ENCODE measurements around the gene UBQLNL. TPM values are rescaled to one million over a fixed set of nuclear protein-coding genes. Genes with fewer than 3 reads are reported as not detected.

UBQLNL gene
- total RNA-seq, 1 experiment from 2014 or later = 0.72 TPM

- ChIA-PET CTCF (no interaction called here), POLR2A (no interaction called here)
- Histone ChIP-seq H3K4me1 (ENCODE audit: control insufficient read depth, insufficient read depth, low read length) (no peaks in the 10 kb centered on the region), H3K4me3 (ENCODE audit: low read depth in 2 of 2, low read length in 2 of 2) (no peak overlapping the region), H3K36me3 (ENCODE audit: control insufficient read depth, insufficient read depth, low read length) (no peaks in the 10 kb centered on the region), H3K27ac (ENCODE audit: low read length) (no peak overlapping the region), H3K27me3 (ENCODE audit: control insufficient read depth, insufficient read depth, low read length) (peaks cover 13% of the 10 kb centered on the region), H3K9me3 (ENCODE audit: control insufficient read depth, insufficient read depth, low read depth, low read length) (no peaks in the 10 kb centered on the region)
- peak; percentile 88 for ATAC-seq
- DNase-seq (ENCODE audit: low read depth, low spot score) = peak; percentile 39
- in situ Hi-C loops (cut with HindIII; ENCODE audit: low pct_unique_long_range_greater_than_20kb, low sequenced_read_pairs) = no loop called here
- BruUV-seq (replicated peaks) = no TSS peak
- intact Hi-C loops (cut with micrococcal nuclease; ENCODE audit: unreplicated experiment) = loop anchor here (2.0 to 5.0 kb wide), 3 partner anchors 76 to 332 kb away; partner anchors contain the start of gene OR52N2
- no peak for TF ChIP-seq SIN3A (IDR thresholded peaks at IDR 0.05; ENCODE audit: borderline replicate concordance, insufficient read depth, low read depth, low read length)
- TF ChIP-seq, protein P1, sequence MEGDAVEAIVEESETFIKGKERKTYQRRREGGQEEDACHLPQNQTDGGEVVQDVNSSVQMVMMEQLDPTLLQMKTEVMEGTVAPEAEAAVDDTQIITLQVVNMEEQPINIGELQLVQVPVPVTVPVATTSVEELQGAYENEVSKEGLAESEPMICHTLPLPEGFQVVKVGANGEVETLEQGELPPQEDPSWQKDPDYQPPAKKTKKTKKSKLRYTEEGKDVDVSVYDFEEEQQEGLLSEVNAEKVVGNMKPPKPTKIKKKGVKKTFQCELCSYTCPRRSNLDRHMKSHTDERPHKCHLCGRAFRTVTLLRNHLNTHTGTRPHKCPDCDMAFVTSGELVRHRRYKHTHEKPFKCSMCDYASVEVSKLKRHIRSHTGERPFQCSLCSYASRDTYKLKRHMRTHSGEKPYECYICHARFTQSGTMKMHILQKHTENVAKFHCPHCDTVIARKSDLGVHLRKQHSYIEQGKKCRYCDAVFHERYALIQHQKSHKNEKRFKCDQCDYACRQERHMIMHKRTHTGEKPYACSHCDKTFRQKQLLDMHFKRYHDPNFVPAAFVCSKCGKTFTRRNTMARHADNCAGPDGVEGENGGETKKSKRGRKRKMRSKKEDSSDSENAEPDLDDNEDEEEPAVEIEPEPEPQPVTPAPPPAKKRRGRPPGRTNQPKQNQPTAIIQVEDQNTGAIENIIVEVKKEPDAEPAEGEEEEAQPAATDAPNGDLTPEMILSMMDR (IDR thresholded peaks at IDR 0.05) = peak; percentile 89
Measured at GRCh38 chr11:5476186-5476819, 40.2 kb downstream of the UBQLNL start.

GRCh38 chr11:5473921-5474320 is 42.6 kb downstream of the UBQLNL start:
- no TSS peak for BruUV-seq (replicated peaks)

More at GRCh38 chr11:5473921-5474320, 42.6 kb downstream of the UBQLNL start:
- in situ Hi-C loops (cut with HindIII; ENCODE audit: low pct_unique_long_range_greater_than_20kb, low sequenced_read_pairs) (no loop called here), intact Hi-C loops (cut with micrococcal nuclease; ENCODE audit: unreplicated experiment) (no loop called here)
- no peaks in the 10 kb centered on the region for H3K9me3 ChIP-seq (ENCODE audit: control insufficient read depth, insufficient read depth, low read depth, low read length)
- ChIA-PET CTCF (no interaction called here), POLR2A (no interaction called here)
- peaks cover 13% of the 10 kb centered on the region for H3K27me3 ChIP-seq (ENCODE audit: control insufficient read depth, insufficient read depth, low read length)
- no peak for ATAC-seq
- no peak for DNase-seq (ENCODE audit: low read depth, low spot score)
- H3K27ac ChIP-seq (ENCODE audit: low read length) = no peak overlapping the region
- H3K36me3 ChIP-seq (ENCODE audit: control insufficient read depth, insufficient read depth, low read length) = no peaks in the 10 kb centered on the region
- TF ChIP-seq, protein P2, sequence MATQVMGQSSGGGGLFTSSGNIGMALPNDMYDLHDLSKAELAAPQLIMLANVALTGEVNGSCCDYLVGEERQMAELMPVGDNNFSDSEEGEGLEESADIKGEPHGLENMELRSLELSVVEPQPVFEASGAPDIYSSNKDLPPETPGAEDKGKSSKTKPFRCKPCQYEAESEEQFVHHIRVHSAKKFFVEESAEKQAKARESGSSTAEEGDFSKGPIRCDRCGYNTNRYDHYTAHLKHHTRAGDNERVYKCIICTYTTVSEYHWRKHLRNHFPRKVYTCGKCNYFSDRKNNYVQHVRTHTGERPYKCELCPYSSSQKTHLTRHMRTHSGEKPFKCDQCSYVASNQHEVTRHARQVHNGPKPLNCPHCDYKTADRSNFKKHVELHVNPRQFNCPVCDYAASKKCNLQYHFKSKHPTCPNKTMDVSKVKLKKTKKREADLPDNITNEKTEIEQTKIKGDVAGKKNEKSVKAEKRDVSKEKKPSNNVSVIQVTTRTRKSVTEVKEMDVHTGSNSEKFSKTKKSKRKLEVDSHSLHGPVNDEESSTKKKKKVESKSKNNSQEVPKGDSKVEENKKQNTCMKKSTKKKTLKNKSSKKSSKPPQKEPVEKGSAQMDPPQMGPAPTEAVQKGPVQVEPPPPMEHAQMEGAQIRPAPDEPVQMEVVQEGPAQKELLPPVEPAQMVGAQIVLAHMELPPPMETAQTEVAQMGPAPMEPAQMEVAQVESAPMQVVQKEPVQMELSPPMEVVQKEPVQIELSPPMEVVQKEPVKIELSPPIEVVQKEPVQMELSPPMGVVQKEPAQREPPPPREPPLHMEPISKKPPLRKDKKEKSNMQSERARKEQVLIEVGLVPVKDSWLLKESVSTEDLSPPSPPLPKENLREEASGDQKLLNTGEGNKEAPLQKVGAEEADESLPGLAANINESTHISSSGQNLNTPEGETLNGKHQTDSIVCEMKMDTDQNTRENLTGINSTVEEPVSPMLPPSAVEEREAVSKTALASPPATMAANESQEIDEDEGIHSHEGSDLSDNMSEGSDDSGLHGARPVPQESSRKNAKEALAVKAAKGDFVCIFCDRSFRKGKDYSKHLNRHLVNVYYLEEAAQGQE (IDR thresholded peaks at IDR 0.05; ENCODE audit: insufficient read depth in 1 of 2, low read depth in 2 of 2, low read length in 1 of 2) = no peak
- TF ChIP-seq SIN3A (IDR thresholded peaks at IDR 0.05; ENCODE audit: borderline replicate concordance, insufficient read depth, low read depth, low read length) = no peak
- TF ChIP-seq TCF7L2 (IDR thresholded peaks at IDR 0.05; ENCODE audit: low read depth, low read length) = no peak
- no peak for TF ChIP-seq POLR2AphosphoS5 (IDR thresholded peaks at IDR 0.05; ENCODE audit: low read depth, low read length)
- TF ChIP-seq, protein P1 (IDR thresholded peaks at IDR 0.05) = no peak
- H3K4me3 ChIP-seq (ENCODE audit: low read depth in 2 of 2, low read length in 2 of 2) = no peak overlapping the region
- no peaks in the 10 kb centered on the region for H3K4me1 ChIP-seq (ENCODE audit: control insufficient read depth, insufficient read depth, low read length)

Measured in Panc1 (cell line).